Cardiac fibroblast (primary cell): ENCODE data around the gene CNTFR.

Experiments used
- DNase-seq, 2 donors: peaks; one replicate each; pipeline versions ENCODE4 v3.0.0 to v3.0.0-alpha.2; 2010; ENCODE audit warnings: low read depth in 2 of 2
- H3K4me3 ChIP-seq, 2 donors: replicated peaks in 1 of 2; 1 replicate in 1 of 2; 2 replicates in 1 of 2; pipeline ENCODE4 v1.5.1; 2011; ENCODE audit warnings: low read depth in 2 of 2, low read length in 2 of 2, mild to moderate bottlenecking in 2 of 2, moderate library complexity in 1 of 2
- CTCF ChIP-seq: IDR thresholded peaks from one replicate; pipeline ENCODE4 v1.5.1; 2011; ENCODE audit warnings: low read depth, mild to moderate bottlenecking, low read length, inconsistent platforms

The CNTFR gene

DNA sequence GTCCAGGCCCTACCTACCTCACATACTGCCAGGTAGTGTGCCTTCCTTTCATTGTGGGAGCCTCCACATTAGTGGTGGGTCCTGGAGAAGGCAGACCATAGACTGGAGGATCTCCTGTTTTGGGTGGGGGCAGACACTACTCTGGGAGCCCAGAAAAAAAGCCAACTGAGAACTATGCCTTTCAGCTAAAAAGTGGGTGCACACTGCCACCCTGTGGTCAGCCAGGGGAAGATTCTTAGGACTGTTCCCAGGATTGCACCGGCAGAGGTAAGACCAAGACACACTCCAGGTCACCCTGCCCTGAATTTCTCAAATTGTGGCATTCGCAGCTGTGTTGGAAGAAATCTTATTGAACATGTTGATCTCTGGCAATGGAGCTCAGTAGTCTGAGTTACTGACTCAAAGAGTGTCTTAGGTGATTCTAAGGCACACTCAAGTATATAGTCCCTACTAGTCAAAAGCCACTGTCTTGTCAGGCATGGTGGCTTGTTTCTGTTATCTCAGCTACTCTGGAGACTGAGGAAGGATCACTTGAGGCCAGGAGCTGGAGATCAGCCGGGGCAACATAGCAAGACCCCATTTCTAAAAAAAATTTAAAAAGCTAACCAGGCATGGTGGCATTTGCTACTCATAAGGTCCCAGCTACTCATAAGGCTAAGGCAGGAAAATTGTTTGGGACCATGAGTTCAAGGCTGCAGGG is 44.5 kb upstream of the CNTFR start:
- peak; percentile 69 to 75 for DNase-seq
- TF ChIP-seq CTCF: peak; percentile 82
- no peak overlapping the region for H3K4me3 ChIP-seq

GRCh38 chr9:34633166-34633565 is 43.6 kb upstream of the CNTFR start:
- DNase-seq: no peak
- no peak overlapping the region for H3K4me3 ChIP-seq
- no peak for TF ChIP-seq CTCF

- no peak for DNase-seq
- no peak overlapping the region for H3K4me3 ChIP-seq
- TF ChIP-seq CTCF: no peak
Observed at GRCh38 chr9:34630402-34631154, 41.1 kb upstream of the CNTFR start.

- no peak for TF ChIP-seq CTCF
- DNase-seq: no peak
- H3K4me3 ChIP-seq: no peak overlapping the region
Observed at GRCh38 chr9:34629491-34629808, 39.9 kb upstream of the CNTFR start.

DNA sequence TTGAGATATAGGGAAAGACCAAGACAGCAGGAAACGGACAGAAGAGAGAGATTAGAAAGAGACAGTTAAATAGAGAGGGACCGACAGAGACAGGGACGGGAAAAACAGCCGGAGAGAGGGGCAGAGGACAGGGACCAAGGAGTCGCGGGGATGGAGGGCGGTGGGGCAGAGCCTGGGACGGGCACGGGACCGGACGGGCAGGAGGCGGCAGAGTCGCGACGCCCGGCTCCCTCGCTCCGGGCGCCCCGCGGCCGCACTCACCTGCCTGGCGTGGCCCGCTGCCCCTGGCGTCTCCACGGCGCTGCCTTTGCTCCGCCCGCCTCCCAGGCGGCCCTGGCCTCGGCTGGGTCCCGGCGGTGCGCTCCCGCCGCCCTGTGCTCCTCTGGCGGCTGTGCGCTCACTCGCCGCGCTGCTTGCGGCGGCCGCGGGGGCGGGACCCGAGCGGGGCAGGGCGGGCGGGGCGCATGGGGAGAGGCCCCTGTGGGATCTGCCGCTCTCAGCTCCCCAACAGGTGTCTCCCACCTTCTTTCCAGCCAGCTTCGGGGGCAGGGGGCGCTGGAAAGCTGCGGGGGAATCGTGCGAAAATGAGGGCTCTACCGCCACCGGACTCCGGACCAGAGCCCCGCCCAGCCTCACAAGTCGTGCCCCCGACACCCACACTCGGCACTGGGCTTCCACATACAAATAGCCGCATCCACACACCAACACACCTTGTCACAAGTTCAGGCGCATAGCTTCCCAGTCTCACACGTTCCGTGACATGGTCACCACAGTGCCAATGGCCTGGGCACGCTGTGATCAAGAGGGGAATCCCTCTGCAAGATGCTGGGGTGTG is 39.3 kb upstream of the CNTFR start, which contains the start of gene ARID3C:
Gene ARID3C, minus strand, starts transcription at position 411 of the 835 bp plus-strand sequence. CDS start 1,052 bp downstream, outside the sequence.
- H3K4me3 ChIP-seq: peak within 1 kb of the TSS; percentile 42 to 46
- no peak for TF ChIP-seq CTCF
- no peak for DNase-seq

GRCh38 chr9:34627716-34628655 is 38.5 kb upstream of the CNTFR start:
- no peak for DNase-seq
- H3K4me3 ChIP-seq: peak overlapping the region in 1 of 2 donors; percentile 46
- no peak for TF ChIP-seq CTCF
